ENCODE measurements around the gene ABCA4. TPM values are rescaled to one million over a fixed set of nuclear protein-coding genes. Genes with fewer than 3 reads are reported as not detected.

Gene ABCA4
- total and polyA plus RNA-seq, 7 donors = 0.03 to 0.32 (median 0.09) TPM; not detected in 2

DNA sequence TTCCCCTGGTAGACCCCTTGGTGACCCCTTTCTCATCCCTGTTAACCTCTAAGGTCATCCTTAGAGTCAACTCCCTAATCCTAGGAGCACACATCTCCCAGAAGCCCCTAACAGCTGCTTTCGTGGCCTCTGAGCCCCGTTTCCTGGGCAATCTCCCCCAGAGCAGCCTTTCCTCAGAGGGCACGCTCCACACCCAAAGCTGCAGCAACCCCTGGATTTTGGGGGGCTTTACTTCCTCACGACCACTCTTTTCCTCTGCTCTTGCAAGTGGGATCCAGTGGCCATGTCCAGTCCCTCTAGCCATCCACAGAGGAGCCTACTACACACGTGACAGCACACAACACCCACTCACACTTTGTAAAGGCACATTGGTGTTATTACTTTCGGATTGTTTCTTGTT, 13.8 kb downstream of the ABCA4 start:
- Histone ChIP-seq H3K4me3 (no peak overlapping the region), H3K9me3 (no peaks in the 10 kb centered on the region), H3K36me3 (ENCODE audit: insufficient read depth in 1 of 2, low read depth in 1 of 2) (no peaks in the 10 kb centered on the region), H3K27me3 (ENCODE audit: insufficient read depth in 3 of 3, low read length in 2 of 3) (peaks cover 0 to 3% (median 0%) of the 10 kb centered on the region in 3 donors), H3K4me1 (no peaks in the 10 kb centered on the region), H3K27ac (no peak overlapping the region)
- DNase-seq (no peak), ATAC-seq (no peak)
- intact Hi-C loops (cut with DNase I) = no loop called here
- 88 to 94% (median 90%) methylated on average over 6 of the region's 6 CpGs for WGBS, 3 donors
- TF ChIP-seq CTCF (IDR thresholded peaks at IDR 0.05) = no peak

DNA sequence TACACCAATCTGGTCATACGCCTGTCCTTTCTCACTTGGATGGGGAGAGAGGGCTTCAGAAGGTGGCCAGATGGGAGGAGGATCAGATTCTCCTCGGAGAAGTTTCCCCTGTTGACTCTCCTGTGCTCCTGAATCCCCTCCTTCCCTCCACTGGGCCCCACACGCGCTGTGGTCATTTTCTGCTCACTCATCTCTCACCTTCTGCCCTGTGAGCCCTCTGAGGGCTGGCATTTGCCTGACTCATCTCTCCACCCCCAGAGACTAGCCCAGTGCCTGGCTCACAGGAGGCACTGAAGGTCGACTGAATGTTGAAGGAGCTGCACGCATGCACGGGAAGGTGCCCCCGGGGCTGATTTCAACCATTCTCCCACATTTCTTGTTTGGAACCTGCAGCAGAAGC, 14.2 kb downstream of the ABCA4 start:
- no peaks in the 10 kb centered on the region for H3K36me3 ChIP-seq (ENCODE audit: insufficient read depth in 1 of 2, low read depth in 1 of 2)
- no peak for TF ChIP-seq CTCF (IDR thresholded peaks at IDR 0.05)
- H3K4me1 ChIP-seq = no peaks in the 10 kb centered on the region
- H3K27me3 ChIP-seq (ENCODE audit: insufficient read depth in 3 of 3, low read length in 2 of 3) = peaks cover 0 to 3% (median 0%) of the 10 kb centered on the region in 3 donors
- H3K9me3 ChIP-seq = no peaks in the 10 kb centered on the region
- no peak overlapping the region for H3K27ac ChIP-seq
- no peak for DNase-seq
- H3K4me3 ChIP-seq = no peak overlapping the region
- ATAC-seq = no peak
- intact Hi-C loops (cut with DNase I) = no loop called here
- WGBS, 3 donors = 83 to 86% (median 85%) methylated on average over 8 of the region's 8 CpGs

DNA sequence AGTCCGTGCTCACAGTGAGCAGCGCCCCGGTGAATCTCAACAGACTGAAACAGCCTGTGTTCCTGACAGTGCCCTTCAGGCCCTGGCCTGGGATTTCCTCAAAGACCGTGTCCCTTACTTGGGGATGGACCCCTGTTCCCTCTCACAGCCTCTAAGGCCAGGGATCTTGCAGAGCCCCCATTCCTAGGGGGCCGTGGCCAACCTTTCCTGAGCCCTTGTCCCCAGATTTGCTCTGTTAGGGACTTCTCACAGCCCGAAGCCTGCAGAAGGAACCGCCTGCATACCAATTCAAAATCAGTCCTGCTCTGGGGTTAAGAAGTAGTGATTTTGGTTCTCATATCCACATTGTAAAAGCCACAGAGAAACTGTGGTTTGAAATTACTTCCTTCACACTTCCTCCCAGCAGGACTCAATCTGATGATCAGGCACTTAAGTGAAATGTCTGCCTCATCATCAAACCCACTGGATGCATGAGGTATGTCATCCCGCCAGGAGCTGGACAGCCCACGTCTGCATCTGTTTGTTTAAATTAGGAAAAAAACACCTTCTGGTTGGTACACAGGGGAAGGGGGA, 14.9 kb downstream of the ABCA4 start:
- DNase-seq (no peak), ATAC-seq (no peak)
- Histone ChIP-seq H3K36me3 (ENCODE audit: insufficient read depth in 1 of 2, low read depth in 1 of 2) (no peaks in the 10 kb centered on the region), H3K27me3 (ENCODE audit: insufficient read depth in 3 of 3, low read length in 2 of 3) (peaks cover 0 to 3% (median 0%) of the 10 kb centered on the region in 3 donors), H3K27ac (no peak overlapping the region), H3K9me3 (no peaks in the 10 kb centered on the region), H3K4me1 (no peaks in the 10 kb centered on the region), H3K4me3 (no peak overlapping the region)
- 77 to 84% (median 79%) methylated on average over 9 of the region's 9 CpGs for WGBS, 3 donors
- intact Hi-C loops (cut with DNase I) = no loop called here
- TF ChIP-seq CTCF (IDR thresholded peaks at IDR 0.05) = no peak

- no peak for ATAC-seq
- Histone ChIP-seq H3K4me3 (no peak overlapping the region), H3K27me3 (ENCODE audit: insufficient read depth in 3 of 3, low read length in 2 of 3) (peaks cover 0 to 3% (median 0%) of the 10 kb centered on the region in 3 donors), H3K27ac (no peak overlapping the region), H3K9me3 (no peaks in the 10 kb centered on the region), H3K36me3 (ENCODE audit: insufficient read depth in 1 of 2, low read depth in 1 of 2) (no peaks in the 10 kb centered on the region), H3K4me1 (no peaks in the 10 kb centered on the region)
- no peak for TF ChIP-seq CTCF (IDR thresholded peaks at IDR 0.05)
- 73 to 84% (median 78%) methylated on average over 7 of the region's 7 CpGs for WGBS, 3 donors
- intact Hi-C loops (cut with DNase I) = no loop called here
- DNase-seq = no peak
Observed at GRCh38 chr1:94105581-94105952, 15.4 kb downstream of the ABCA4 start.
